HG02938 (cell line): ENCODE measurements around the gene CHRNA4.

Experiments
- ATAC-seq: cut with Tn5 transposase; IDR thresholded peaks from one replicate; pipeline ENCODE4 v1.9.1; 2021; ENCODE audit warnings: mild to moderate bottlenecking, moderate library complexity; ENCODE audit not compliant: unreplicated experiment

The CHRNA4 gene

GRCh38 chr20:63323357-63323981 is 37.7 kb downstream of the CHRNA4 start:
- ATAC-seq: no peak

- no peak for ATAC-seq
Observed at GRCh38 chr20:63322933-63323273, 38.2 kb downstream of the CHRNA4 start.

DNA sequence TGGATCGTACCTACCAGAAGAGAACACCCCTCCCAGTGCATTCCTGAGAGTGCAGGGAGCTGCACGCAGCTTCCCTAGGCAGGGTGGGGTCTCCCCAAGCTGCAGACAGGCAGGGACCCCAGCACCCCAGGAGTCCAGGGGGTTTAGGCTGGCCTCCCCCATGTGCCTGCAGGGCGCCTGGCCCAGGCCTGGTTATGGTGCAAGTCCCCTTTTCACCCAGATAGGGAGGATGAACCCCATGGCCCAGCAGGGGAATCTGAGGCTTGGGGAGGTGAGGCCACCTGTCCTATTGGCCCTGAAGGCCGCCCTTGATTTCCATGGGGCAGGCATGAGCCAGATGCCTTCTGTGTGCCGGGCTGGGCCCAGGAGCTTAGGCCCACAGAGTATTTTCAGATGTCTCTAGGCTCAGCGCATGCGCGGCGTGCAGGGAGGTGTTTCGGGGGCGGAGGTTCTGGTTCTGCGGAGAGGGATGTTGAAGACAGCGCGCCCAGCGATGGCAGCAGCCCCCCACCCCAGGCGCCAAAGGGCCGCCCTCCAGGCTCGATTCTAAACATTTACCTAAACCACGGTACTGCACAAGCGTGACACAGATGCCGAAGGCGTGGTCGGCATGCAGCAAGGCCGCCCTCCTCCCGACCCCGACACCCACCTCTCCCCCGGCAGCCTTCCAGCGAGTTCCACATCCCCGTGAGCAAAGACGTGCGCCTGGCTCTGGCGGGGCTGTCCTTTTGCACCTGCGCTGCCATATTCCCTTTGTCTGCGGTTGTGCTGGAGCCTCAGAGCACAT is 38.8 kb downstream of the CHRNA4 start:
- no peak for ATAC-seq

DNA sequence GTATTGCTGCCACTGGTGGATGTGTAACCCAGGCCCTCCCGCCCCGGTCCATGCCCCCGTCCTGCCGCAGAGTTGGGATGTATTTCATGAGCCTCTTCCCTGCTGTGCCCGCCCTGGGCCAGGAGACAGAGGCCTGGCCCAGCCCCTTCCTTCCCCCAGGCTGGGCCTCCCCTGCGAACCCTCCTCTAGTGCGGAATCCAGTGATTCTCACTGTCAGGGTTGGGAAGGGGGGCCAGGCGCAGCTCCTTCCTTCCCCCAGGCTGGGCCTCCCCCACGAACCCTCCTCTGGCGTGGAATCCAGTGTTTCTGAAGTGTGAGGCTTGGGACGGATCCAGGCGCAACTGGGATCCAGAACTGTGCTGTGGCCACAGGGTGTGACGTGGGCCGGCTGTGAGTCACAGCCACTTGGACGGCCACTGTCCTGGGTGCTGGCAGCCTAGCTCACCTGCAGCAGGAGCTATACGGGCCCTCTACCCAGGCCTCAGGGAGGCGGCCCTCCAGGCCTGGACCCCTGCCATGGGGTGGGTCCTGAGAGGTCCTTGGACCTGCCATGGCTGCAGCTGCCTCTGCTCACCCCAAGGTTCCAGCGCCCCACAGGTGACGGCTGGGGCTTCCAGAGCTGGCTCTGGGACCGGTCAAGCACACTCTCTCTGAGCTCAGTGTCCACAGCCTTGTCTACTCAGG is 39.9 kb downstream of the CHRNA4 start:
- no peak for ATAC-seq

DNA sequence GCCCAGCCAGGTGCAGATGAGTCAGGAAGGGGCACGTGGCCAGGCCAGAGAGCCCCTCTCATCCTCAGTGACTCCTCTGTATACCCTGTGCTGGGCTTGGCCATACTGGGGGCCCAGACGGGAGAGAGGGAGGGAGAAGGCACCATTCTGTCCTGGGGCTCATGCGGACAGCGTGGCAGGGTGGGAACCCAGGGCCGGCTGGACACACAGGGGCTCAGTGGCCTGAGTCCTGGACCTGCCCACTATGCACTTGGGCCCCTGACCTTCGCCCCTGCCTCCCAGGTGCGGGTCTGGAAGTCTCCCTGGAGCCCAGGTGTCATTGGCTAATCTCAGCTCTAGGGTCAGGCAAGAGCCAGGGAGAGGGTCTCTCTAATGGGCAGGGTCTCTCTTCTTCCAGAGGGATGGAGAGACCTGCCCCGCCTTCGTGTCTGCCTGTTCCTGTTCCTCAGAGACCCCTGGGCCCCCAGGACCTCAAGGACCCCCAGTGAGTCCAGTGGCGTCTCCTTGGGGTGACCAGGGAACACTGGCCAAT is 40.5 kb downstream of the CHRNA4 start:
- ATAC-seq: no peak

GRCh38 chr20:63320041-63320511 is 41.1 kb downstream of the CHRNA4 start:
- ATAC-seq: no peak

- no peak for ATAC-seq
Observed at GRCh38 chr20:63319164-63320040, 41.7 kb downstream of the CHRNA4 start.

GRCh38 chr20:63318391-63319163 is 42.6 kb downstream of the CHRNA4 start:
- ATAC-seq: no peak

DNA sequence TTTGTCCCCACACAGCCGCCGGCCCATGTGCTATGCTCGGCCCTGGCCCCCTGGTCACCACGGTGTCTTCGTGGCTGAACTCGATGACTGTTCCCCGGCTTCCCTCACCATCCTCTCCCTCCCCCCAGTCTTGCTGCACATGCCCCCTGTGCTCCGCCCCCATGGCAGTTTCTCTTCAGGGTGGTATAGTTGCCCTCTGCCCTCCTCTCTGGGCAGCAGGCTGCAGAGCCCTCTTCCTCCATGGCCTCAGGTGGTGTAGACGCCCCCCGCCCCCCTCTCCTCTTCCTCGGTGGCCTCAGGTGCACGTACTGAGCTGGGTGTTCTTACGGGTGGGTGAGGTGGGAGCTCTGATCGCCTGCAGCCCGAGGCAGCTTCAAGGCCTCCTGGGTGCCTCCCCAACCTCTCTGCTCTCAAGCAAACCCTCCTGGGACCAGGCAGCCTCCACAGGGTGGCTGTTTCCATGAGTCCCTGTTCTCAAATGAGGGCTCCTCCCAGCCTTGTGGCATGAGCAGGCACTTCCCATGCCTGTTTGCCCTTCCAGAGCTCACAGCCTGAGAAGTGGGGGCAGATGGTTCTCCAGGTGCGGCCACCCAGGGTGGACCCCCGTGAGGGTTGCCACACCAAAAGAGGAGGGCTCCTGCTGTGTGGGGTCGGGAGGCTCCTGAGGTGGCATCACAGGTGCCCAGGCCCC is 43.4 kb downstream of the CHRNA4 start:
- no peak for ATAC-seq

GRCh38 chr20:63317061-63317460 is 44.1 kb downstream of the CHRNA4 start:
- ATAC-seq: no peak

DNA sequence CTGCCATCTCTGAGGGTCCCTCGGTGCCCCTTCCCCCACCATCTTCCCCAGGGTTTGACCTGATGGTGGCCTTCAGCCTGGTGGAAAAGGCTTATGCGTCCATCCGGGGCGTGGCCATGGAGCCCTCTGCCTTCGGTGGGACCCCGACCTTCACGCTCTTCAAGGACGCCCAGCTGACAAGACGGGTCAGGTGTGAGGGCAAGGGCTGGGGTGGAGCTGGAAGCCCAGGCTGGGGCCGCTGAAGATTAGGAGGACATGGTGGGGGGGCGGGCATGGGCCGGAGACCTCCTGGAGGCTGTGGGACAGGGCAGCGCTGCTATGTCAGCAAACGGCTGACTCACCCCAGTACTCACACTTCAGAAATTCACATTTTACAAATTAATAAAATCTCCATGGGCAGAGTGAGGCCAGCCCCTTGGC is 44.6 kb downstream of the CHRNA4 start:
- ATAC-seq: no peak

DNA sequence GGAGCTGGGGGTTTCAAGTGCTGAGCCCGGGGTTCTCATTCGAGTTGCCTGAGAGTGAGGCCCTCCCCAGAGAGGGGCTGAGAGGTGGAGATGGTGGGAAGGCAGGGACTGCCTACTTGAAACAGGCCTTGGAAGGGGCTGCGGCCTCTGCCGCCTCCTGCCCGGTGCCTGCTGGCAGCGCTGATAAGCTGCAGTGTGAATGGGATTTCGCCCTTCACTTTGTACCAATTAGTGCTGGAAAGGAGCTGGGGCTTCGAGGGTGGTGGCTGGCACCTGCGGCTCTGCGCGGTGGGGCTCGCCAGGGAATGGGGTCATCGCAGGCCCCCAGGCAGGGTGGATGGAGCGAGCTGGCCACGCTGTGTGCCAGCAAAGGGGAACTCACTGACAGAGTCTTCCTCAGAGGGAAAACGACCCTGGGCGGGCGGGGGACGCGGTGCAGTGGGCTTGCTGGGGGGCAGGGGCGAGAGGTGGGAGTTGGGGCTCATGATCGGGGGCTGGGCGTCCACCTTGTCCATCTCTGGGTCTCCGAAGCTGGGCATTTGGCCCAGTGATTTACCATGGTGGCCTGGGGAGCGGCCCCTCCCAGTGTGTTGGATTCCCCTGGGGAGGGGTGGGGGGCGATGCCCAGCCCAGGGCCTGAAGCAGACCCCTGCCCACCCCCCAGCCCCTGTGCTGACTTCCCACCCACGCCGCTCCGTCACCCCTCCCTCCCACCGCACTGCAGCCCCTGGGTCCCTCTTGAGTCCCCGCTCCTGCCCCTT is 45.2 kb downstream of the CHRNA4 start:
- no peak for ATAC-seq

- ATAC-seq: no peak
Observed at GRCh38 chr20:63315240-63315689, 45.9 kb downstream of the CHRNA4 start.

DNA sequence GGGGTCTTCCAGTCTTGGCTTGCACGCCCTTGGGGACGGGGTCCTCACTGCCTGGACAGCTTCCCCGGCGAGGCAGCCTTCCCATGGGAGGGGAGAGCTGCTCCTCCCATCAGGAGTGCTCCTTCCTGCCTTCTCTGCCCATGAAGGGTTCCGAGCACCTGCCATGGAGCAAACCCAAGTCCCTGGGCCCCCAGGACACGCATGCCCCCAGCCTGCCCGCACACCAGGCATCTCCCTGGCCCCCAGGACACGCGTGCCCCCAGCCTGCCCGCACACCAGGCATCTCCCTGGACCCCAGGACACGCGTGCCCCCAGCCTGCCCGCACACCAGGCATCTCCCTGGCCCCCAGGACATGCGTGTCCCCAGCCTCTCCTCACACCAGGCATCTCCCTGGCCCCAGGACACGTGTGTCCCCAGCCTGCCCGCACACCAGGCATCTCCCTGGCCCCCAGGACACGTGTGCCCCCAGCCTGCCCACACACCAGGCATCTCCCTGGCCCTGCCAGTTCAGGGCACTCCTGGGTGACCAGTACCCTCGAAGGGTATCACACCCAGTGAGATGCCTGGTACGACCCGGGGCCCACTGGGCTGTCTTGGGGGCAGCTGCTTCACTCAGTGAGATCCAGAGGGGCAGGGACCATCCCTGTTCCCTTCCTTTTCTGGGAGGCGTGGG is 46.4 kb downstream of the CHRNA4 start:
- ATAC-seq: no peak

- no peak for ATAC-seq
Observed at GRCh38 chr20:63314015-63314471, 47.1 kb downstream of the CHRNA4 start.

DNA sequence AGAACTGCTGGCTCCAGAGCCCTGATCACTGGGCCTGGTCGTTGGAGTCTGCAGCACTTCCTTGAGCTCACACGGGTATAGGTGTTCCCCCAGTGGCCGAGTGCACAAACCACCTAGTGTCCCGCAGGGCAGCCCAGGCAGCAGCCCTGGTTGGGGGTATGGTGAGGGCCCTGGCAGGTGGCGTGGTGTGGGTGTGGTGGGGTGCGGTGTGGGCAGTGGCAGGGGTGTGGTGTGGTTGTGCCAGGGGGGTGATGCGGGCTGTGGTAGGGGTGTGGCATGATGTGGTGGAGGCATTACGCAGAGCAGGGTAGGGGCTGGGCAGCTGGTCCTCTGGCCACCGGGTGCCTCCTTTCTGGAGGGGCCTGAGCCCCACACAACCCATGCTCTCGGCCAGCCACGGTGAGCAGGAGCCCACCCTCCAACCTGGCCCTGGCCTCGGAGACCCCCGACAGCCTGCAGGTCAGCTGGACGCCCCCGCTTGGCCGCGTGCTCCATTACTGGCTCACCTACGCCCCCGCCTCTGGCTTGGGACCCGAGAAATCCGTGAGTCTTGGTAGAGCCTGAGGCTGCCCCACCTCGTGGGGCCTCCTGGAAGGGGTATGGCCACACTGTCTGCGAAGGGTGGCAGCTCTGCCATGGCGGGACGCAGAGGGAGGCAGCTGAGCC is 47.7 kb downstream of the CHRNA4 start:
- ATAC-seq: no peak

DNA sequence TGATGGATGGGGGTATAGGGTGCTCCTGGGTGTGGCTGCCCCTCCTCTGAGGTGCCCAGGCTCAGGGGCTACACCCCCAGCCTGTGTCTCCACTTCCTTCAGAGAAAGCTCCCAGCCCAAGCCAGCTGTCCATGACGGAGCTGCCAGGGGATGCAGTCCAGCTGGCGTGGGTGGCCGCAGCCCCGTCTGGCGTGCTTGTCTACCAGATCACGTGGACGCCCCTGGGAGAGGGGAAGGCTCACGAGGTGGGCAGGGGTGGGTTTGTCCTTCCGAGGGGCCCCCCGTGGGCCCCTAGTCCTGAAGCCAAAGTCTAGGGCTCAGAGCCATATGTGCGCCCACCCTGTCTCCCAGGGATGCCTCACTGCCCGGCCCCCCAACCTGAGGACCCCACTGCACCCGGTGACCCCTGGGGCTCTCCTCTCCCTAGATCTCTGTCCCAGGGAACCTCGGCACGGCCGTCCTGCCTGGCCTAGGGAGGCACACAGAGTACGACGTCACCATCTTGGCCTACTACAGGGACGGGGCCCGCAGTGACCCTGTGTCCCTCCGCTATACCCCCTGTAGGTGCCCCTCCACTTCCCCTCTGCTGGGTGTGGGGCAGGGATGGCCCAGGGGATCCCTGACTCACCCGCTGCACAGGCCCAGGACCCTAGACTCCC is 48.3 kb downstream of the CHRNA4 start:
- no peak for ATAC-seq
